Esophagus squamous epithelium (tissue), 5 donors: ENCODE results near the gene GATA5. TPM values are rescaled to one million over a fixed set of nuclear protein-coding genes. Genes with fewer than 3 reads are reported as not detected.

Experiments used
- DNase-seq: peaks from one replicate; lab custom pipeline; 2025; lab: John Stamatoyannopoulos, UW
- H3K27ac ChIP-seq, 4 donors: fragments of 200-600 bp; sonication (generic); one replicate each; pipeline ENCODE4 v1.5.1; 2016 to 2019; ENCODE audit warnings: mild to moderate bottlenecking in 1 of 4
- H3K27me3 ChIP-seq, 4 donors: fragments of 200-600 bp; sonication (generic); 1 replicate in 3 of 4; 2 replicates in 1 of 4; pipeline versions ENCODE4 v1.5.1 to v1.6.0; 2017 to 2021; ENCODE audit warnings: antibody characterized with exemption in 1 of 4
- H3K36me3 ChIP-seq, 3 donors: fragments of 200-600 bp; sonication (generic); one replicate each; pipeline ENCODE4 v1.5.1; 2016 to 2019
- H3K4me1 ChIP-seq, 3 donors: fragments of 200-600 bp; sonication (generic); one replicate each; pipeline ENCODE4 v1.5.1; 2017 to 2019
- H3K4me3 ChIP-seq, 4 donors: fragments of 200-600 bp; sonication (generic); 1 replicate in 3 of 4; 2 replicates in 1 of 4; pipeline ENCODE4 v1.5.1; 2016 to 2019; ENCODE audit warnings: mild to moderate bottlenecking in 2 of 4, moderate library complexity in 1 of 4
- H3K9me3 ChIP-seq, 3 donors: fragments of 200-600 bp; sonication (generic); one replicate each; pipeline ENCODE4 v1.5.1; 2016 to 2019
- POLR2A ChIP-seq, 4 donors: fragments of 450-650 bp; IDR thresholded peaks; one replicate each; pipeline ENCODE4 v1.6.1; 2017; ENCODE audit warnings: antibody characterized with exemption in 4 of 4, mild to moderate bottlenecking in 4 of 4, moderate library complexity in 3 of 4
- WGBS, 2 donors: methylation state at CpG; one replicate each; pipeline ENCODE4 v1.1.5; 2018; 5-methylcytosine and 5-hydroxymethylcytosine counted together
- intact Hi-C: fragments of 100-400 bp; cut with DNase I; formaldehyde crosslinking; loops from one replicate; pipeline ENCODE4 v1.15.0; 2022
- total RNA-seq, 4 donors: library from RNA; depleted of rRNA; stranded (reverse); fragments of >200 nt; gene quantifications; one replicate each; pipeline ENCODE4 v1.1.0, GENCODE V29; 2016
- TF ChIP-seq, protein P1 (sequence below), 6 experiments: fragments of 450-650 bp in 4 of 6; fragments of 200-600 bp in 2 of 6; sonication (generic) in 2 of 6; IDR thresholded peaks; one replicate each; pipeline ENCODE4 v1.5.1; 2016 to 2019; ENCODE audit warnings: antibody characterized with exemption in 6 of 6, mild to moderate bottlenecking in 4 of 6, moderate library complexity in 4 of 6
- donor health status: DM: yes; HTN: yes; CAD: no.

GATA5 gene
- total RNA-seq, 4 donors from 2014 or later, result 0.19 to 0.85 TPM; not detected in 2

- TF ChIP-seq, protein P1, sequence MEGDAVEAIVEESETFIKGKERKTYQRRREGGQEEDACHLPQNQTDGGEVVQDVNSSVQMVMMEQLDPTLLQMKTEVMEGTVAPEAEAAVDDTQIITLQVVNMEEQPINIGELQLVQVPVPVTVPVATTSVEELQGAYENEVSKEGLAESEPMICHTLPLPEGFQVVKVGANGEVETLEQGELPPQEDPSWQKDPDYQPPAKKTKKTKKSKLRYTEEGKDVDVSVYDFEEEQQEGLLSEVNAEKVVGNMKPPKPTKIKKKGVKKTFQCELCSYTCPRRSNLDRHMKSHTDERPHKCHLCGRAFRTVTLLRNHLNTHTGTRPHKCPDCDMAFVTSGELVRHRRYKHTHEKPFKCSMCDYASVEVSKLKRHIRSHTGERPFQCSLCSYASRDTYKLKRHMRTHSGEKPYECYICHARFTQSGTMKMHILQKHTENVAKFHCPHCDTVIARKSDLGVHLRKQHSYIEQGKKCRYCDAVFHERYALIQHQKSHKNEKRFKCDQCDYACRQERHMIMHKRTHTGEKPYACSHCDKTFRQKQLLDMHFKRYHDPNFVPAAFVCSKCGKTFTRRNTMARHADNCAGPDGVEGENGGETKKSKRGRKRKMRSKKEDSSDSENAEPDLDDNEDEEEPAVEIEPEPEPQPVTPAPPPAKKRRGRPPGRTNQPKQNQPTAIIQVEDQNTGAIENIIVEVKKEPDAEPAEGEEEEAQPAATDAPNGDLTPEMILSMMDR (IDR thresholded peaks at IDR 0.05), result no peak
- no peak for TF ChIP-seq POLR2A (IDR thresholded peaks at IDR 0.05)
- H3K27me3 ChIP-seq, result peaks cover 0 to 26% (median 0%) of the 10 kb centered on the region in 4 donors
- H3K27ac ChIP-seq, result no peak overlapping the region
- H3K4me3 ChIP-seq, result no peak overlapping the region
- WGBS, 2 donors, result 17 to 32% methylated on average over 6 to 7 of the region's 13 CpGs
- peaks cover 10 to 31% (median 11%) of the 10 kb centered on the region in 3 donors for H3K4me1 ChIP-seq
- no peaks in the 10 kb centered on the region for H3K9me3 ChIP-seq
- no peak for DNase-seq
- intact Hi-C loops, result no loop called here
- H3K36me3 ChIP-seq, result no peaks in the 10 kb centered on the region
These were observed 26.2 kb upstream of the GATA5 start for GRCh38 chr20:62501801-62502495.

GRCh38 chr20:62500237-62500864 lies 24.6 kb upstream of the GATA5 start:
- 26 to 38% methylated on average over 12 to 14 of the region's 26 CpGs for WGBS, 2 donors
- intact Hi-C loops, result no loop called here
- H3K4me3 ChIP-seq, result no peak overlapping the region

GRCh38 chr20:62499758-62500236 lies 24.0 kb upstream of the GATA5 start:
- 58 to 62% methylated on average over 10 to 16 of the region's 21 CpGs for WGBS, 2 donors
- intact Hi-C loops, result loop anchor here (10.0 kb wide), 1 partner anchor 285 kb away; no protein-coding TSS in a partner anchor
- no peaks in the 10 kb centered on the region for H3K36me3 ChIP-seq
- H3K4me1 ChIP-seq, result peaks cover 17 to 52% (median 27%) of the 10 kb centered on the region in 3 donors
- TF ChIP-seq, protein P1 (IDR thresholded peaks at IDR 0.05), result no peak
- no peak for TF ChIP-seq POLR2A (IDR thresholded peaks at IDR 0.05)
- peaks cover 0 to 41% (median 0%) of the 10 kb centered on the region in 4 donors for H3K27me3 ChIP-seq
- no peaks in the 10 kb centered on the region for H3K9me3 ChIP-seq
- DNase-seq, result no peak
- no peak overlapping the region for H3K27ac ChIP-seq
- no peak overlapping the region for H3K4me3 ChIP-seq

More at GRCh38 chr20:62500237-62500864, 24.6 kb upstream of the GATA5 start:
- DNase-seq, result no peak
- H3K9me3 ChIP-seq, result no peaks in the 10 kb centered on the region
- H3K27me3 ChIP-seq, result peaks cover 0 to 41% (median 0%) of the 10 kb centered on the region in 4 donors
- no peak overlapping the region for H3K27ac ChIP-seq
- H3K36me3 ChIP-seq, result no peaks in the 10 kb centered on the region
- no peak for TF ChIP-seq POLR2A (IDR thresholded peaks at IDR 0.05)
- TF ChIP-seq, protein P1 (IDR thresholded peaks at IDR 0.05), result peak; percentile 84 to 92 (median 90)
- H3K4me1 ChIP-seq, result peaks cover 17 to 46% (median 23%) of the 10 kb centered on the region in 3 donors

DNA sequence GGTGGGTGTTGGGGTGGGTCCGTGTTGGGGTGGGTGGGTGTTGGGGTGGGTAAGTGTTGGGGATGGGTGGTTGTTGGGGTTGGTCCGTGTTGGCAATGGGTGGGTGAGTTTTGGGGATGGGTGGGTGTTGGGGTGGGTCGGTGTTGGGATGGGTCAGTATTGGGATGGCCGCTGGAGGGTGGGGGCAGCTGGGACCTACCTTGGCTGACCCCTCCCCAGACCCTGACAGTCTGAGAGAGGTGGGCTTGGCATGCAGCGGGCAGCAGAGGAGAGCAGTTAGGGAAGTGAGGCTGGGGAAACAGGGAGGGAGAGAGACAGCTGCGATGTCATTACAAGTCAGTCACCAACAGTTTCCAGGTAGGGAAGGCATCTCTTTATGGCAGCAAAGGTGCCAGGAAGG lies 23.1 kb upstream of the GATA5 start:
- H3K4me3 ChIP-seq, result no peak overlapping the region
- DNase-seq, result no peak
- H3K27me3 ChIP-seq, result peaks cover 0 to 39% (median 0%) of the 10 kb centered on the region in 4 donors
- intact Hi-C loops, result loop anchor here (10.0 kb wide), 1 partner anchor 286 kb away; no protein-coding TSS in a partner anchor
- no peaks in the 10 kb centered on the region for H3K36me3 ChIP-seq
- no peaks in the 10 kb centered on the region for H3K9me3 ChIP-seq
- no peak for TF ChIP-seq POLR2A (IDR thresholded peaks at IDR 0.05)
- TF ChIP-seq, protein P1 (IDR thresholded peaks at IDR 0.05), result no peak
- 85 to 86% methylated on average over 5 of the region's 6 CpGs for WGBS, 2 donors
- peaks cover 17 to 58% (median 27%) of the 10 kb centered on the region in 3 donors for H3K4me1 ChIP-seq
- H3K27ac ChIP-seq, result no peak overlapping the region
